ENCODE data around the gene GATD1.

GATD1 gene

DNA sequence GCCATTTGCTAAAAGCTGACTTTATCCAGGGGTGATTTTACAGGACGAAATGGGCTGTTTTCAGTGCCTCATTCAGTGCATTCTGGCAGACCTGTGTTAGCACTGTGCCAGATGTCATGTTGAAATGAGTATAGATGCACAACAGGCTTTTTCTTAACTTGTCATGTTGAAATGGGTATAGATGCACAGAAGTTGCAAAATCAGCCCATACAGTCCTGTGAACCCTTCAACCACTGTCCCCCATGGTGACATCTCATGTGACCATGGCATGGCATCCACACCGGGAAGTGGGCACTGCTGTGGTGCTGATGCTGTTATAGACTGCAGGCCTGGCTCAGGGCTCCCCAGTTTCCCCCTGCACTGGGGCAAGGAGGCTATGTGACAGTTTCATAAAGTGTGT is 27.6 kb downstream of the GATD1 start:
- no peak overlapping the region for H3K4me3 ChIP-seq (ENCODE audit: low read depth, low read length)
- TF ChIP-seq, protein P1, sequence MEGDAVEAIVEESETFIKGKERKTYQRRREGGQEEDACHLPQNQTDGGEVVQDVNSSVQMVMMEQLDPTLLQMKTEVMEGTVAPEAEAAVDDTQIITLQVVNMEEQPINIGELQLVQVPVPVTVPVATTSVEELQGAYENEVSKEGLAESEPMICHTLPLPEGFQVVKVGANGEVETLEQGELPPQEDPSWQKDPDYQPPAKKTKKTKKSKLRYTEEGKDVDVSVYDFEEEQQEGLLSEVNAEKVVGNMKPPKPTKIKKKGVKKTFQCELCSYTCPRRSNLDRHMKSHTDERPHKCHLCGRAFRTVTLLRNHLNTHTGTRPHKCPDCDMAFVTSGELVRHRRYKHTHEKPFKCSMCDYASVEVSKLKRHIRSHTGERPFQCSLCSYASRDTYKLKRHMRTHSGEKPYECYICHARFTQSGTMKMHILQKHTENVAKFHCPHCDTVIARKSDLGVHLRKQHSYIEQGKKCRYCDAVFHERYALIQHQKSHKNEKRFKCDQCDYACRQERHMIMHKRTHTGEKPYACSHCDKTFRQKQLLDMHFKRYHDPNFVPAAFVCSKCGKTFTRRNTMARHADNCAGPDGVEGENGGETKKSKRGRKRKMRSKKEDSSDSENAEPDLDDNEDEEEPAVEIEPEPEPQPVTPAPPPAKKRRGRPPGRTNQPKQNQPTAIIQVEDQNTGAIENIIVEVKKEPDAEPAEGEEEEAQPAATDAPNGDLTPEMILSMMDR (IDR thresholded peaks at IDR 0.05; ENCODE audit: low read depth, low read length, missing control alignments), result no peak
- H3K36me3 ChIP-seq (replicated peaks), result peaks cover 9% of the 10 kb centered on the region
- DNase-seq, result no peak
- in situ Hi-C loops (cut with HindIII; ENCODE audit: low pct_ligation_motif_present, low sequenced_read_pairs), result no loop called here
- H3K27me3 ChIP-seq (replicated peaks), result no peaks in the 10 kb centered on the region
- no peak overlapping the region for H3K27ac ChIP-seq

DNA sequence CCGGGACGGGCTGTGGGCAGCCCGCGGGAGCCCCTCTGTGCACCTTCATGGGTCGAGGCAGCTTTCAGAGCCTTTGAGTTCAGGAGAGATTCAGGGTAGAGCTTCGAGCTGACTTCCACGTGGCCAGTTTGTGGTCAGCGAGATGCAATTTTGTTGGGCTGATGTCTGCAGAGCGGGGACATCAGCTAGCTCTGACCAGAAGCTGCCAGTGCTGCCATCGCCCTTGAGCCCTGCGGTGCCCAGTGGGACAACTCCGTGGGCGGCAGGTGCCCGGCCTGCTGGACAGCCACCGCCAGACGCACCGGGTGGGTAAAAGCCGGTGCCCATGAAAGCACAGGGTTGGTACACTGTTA is 29.3 kb downstream of the GATD1 start:
- peak overlapping the region; percentile 69 for H3K4me3 ChIP-seq (ENCODE audit: low read depth, low read length)
- TF ChIP-seq, protein P1 (IDR thresholded peaks at IDR 0.05; ENCODE audit: low read depth, low read length, missing control alignments), result no peak
- DNase-seq, result no peak
- no peaks in the 10 kb centered on the region for H3K27me3 ChIP-seq (replicated peaks)
- H3K36me3 ChIP-seq (replicated peaks), result peaks cover 9% of the 10 kb centered on the region
- peak overlapping the region; percentile 82 for H3K27ac ChIP-seq
- in situ Hi-C loops (cut with HindIII; ENCODE audit: low pct_ligation_motif_present, low sequenced_read_pairs), result no loop called here

DNA sequence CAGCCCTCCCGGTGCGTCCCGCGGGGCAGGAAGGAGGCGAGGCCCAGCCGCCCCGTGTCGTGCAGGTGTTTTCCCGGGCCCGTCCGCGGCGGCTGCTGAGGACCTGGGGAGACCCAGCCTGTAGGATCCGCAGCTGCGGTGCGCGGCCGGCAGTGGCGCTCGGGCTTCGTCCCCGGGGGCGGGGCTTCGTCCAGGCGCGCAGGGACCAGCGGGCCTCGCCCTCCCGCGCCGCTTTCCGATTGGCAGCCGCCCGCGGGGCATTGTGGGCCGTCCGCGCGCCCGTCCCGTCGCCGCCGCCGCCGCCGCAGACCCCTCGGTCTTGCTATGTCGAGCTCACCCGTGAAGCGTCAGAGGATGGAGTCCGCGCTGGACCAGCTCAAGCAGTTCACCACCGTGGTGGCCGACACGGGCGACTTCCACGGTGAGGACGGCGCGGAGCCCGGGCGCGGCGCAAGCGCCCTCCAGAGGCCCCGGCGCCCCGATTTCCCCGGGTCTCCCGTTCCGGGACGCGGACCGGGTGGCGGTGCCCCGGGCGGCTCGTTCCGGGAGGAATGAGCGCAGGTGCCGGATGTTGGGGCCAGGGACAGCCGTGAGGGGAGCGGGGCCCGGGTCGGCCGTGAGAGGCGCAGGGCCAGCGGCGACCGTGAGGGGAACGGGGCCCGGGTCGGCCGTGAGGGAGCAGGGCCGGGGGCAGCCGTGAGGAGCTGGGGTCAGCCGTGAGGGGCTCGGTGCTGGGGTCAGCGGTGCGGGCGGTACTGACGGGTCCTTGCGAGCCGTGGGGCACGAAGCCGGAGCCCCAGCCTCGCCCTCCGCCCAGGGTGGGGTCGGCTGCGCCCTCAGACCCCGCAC is 29.9 kb downstream of the GATD1 start, which contains the start of gene TALDO1:
Gene TALDO1, plus strand, starts transcription at position 307 of the 849 bp plus-strand sequence. Its CDS starts 18 bp downstream, at position 325.
- H3K4me3 ChIP-seq (ENCODE audit: low read depth, low read length), result peak within 1 kb of the TSS; percentile 69
- in situ Hi-C loops (cut with HindIII; ENCODE audit: low pct_ligation_motif_present, low sequenced_read_pairs), result no loop called here
- peaks cover 4% of the 10 kb centered on the region for H3K36me3 ChIP-seq (replicated peaks)

DNA sequence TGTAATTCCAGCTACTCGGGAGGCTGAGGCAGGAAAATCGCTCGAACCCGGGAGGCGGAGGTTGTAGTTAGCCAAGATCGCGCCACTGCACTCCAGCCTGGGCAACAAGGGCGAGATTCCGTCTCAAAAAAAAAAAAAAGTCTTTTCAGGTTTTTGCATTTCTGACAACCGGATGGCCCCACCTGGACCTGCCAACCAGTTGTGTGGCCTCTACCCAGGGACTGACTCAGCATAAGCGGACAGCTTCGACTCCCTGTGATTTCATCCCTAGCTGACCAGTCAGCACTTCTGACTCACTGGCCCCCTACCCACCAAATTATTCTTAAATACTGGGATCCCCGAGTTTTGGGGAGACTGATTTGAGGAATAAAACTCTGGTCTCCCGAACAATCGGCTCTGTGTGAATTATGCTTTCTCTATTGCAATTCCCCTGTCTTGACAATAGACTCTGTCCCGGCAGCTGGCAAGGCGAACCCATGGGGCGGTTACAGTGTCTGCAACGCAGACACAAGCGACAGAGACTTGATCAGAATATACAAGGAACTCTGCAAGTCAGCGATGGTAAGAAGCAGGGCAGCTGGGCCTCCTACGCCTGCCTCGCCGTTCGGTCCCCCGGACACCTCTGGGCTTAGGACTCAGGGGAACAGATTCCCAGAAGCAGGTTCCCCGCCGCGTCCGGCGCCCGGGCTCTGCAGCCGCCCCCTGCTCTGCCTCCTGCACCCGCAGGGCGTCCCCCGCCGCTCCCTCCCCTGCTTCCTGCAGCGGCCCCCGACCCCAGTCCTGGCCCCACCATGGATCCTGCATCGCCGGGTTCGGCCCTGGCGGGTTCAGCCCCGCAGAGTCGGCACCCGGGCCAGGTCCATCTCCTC is 30.8 kb downstream of the GATD1 start:
- no peak for DNase-seq

More for the DNA sequence above, 29.9 kb downstream of the GATD1 start, which contains the start of gene TALDO1:
- DNase-seq, result peak; percentile 67
- Histone ChIP-seq H3K27me3 (replicated peaks) (no peaks in the 10 kb centered on the region), H3K27ac (peak within 1 kb of the TSS; percentile 82)
- TF ChIP-seq, protein P1 (IDR thresholded peaks at IDR 0.05; ENCODE audit: low read depth, low read length, missing control alignments), result peak; percentile 14

DNA sequence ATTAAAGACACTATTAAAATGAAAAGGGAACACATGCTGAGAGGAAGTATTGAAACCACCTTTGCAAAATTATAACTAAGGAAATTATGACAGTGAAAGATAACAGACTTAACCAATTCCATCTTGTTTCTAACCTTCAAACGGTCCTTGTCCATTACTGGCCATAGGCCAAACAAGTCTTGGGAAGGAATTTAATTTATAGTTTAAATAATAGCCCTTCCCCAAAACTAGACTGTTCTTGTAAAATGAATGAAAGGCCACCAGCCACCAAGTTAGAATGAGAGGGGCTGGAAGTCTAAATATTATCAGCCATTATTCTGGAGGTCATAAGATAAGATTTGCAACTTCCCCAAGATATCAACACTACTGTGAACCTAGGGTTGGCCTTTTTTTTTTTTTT is 31.9 kb downstream of the GATD1 start:
- in situ Hi-C loops (cut with HindIII; ENCODE audit: low pct_ligation_motif_present, low sequenced_read_pairs), result no loop called here
- no peak overlapping the region for H3K27ac ChIP-seq
- H3K36me3 ChIP-seq (replicated peaks), result peaks cover 2% of the 10 kb centered on the region
- DNase-seq, result no peak
- no peaks in the 10 kb centered on the region for H3K27me3 ChIP-seq (replicated peaks)
- no peak overlapping the region for H3K4me3 ChIP-seq (ENCODE audit: low read depth, low read length)
- TF ChIP-seq, protein P1 (IDR thresholded peaks at IDR 0.05; ENCODE audit: low read depth, low read length, missing control alignments), result no peak

More for the DNA sequence above, 30.8 kb downstream of the GATD1 start:
- H3K4me3 ChIP-seq (ENCODE audit: low read depth, low read length), result peak overlapping the region; percentile 62
- no peaks in the 10 kb centered on the region for H3K27me3 ChIP-seq (replicated peaks)
- H3K27ac ChIP-seq, result no peak overlapping the region
- in situ Hi-C loops (cut with HindIII; ENCODE audit: low pct_ligation_motif_present, low sequenced_read_pairs), result no loop called here
- peaks cover 2% of the 10 kb centered on the region for H3K36me3 ChIP-seq (replicated peaks)
- TF ChIP-seq, protein P1 (IDR thresholded peaks at IDR 0.05; ENCODE audit: low read depth, low read length, missing control alignments), result no peak

Data from brain microvascular endothelial cell (primary cell).